ENCODE measurements around the gene FBXO5. TPM values are rescaled to one million over a fixed set of nuclear protein-coding genes. Genes with fewer than 3 reads are reported as not detected.

Gene FBXO5
- total RNA-seq = 10 to 100 TPM in 1 of 2 experiments, 1 to 10 TPM in 1; 9.9 to 10.4 TPM
- 1 to 10 TPM; 4.8 to 8.8 TPM for polyA plus RNA-seq

GRCh38 chr6:152982904-152983636 lies at the start of gene FBXO5:
TSS of gene FBXO5 (minus strand) at chr6:152983041. CDS start at chr6:152982959, 82 bp downstream.
- Mint-ChIP-seq H3K4me1 (peaks cover 34 to 65% (median 45%) of the 10 kb centered on the region in 4 donors), H3K9me3 (peaks cover 0 to 3% (median 0%) of the 10 kb centered on the region in 8 donors), H3K36me3 (peaks cover 0 to 18% of the 10 kb centered on the region in 2 donors), H3K4me3 (peak within 1 kb of the TSS; percentile 96 to 99 (median 98)), H3K27ac (peak within 1 kb of the TSS; percentile 97 to 99 (median 99)), H3K27me3 (no peaks in the 10 kb centered on the region)
- Histone ChIP-seq H3K27me3 (ENCODE audit: insufficient read depth, low read length) (no peaks in the 10 kb centered on the region), H3K27ac (ENCODE audit: low read depth, low read length) (peak within 1 kb of the TSS; percentile 87), H3K4me1 (ENCODE audit: insufficient read depth, low read length) (peaks cover 43% of the 10 kb centered on the region), H3K36me3 (ENCODE audit: insufficient read depth, low read length) (no peaks in the 10 kb centered on the region), H3K9me3 (ENCODE audit: control insufficient read depth in 1 of 2, low read length in 2 of 2) (no peaks in the 10 kb centered on the region), H3K4me3 (ENCODE audit: low read length in 2 of 2) (peak within 1 kb of the TSS; percentile 64 to 82)
- POLR2A ChIA-PET (ENCODE audit: partially characterized antibody) = interaction anchor here (0.8 to 2.2 kb wide), 6 partner anchors 8 to 1531 kb away, joined by 3 to 17 read pairs (median 4); partner anchors contain the start of genes MTRF1L and RMND1
- DNase-seq = peak; percentile 96 to 98 (median 97)
- intact Hi-C loops (cut with micrococcal nuclease) = loop anchor here (2.0 to 5.0 kb wide), 5 partner anchors 20 to 1592 kb away; partner anchors contain the start of genes MTRF1L, RMND1 and ZBTB2
- CTCF ChIA-PET (ENCODE audit: partially characterized antibody) = interaction anchor here (0.6 to 1.4 kb wide), 2 partner anchors 18 to 42 kb away, joined by 3 to 8 read pairs; no protein-coding TSS in a partner anchor

- H3K4me1 ChIP-seq (ENCODE audit: insufficient read depth, low read length) = no peaks in the 10 kb centered on the region
- DNase-seq = no peak
- no peaks in the 10 kb centered on the region for H3K9me3 ChIP-seq (ENCODE audit: control insufficient read depth in 1 of 2, low read length in 2 of 2)
- no peak overlapping the region for H3K4me3 ChIP-seq (ENCODE audit: low read length in 2 of 2)
- no peak overlapping the region for H3K27ac Mint-ChIP-seq
- H3K27ac ChIP-seq (ENCODE audit: low read depth, low read length) = no peak overlapping the region
- H3K27me3 Mint-ChIP-seq = peaks cover 10 to 20% of the 10 kb centered on the region in 2 donors
- ChIA-PET POLR2A (ENCODE audit: partially characterized antibody) (no interaction called here), CTCF (ENCODE audit: partially characterized antibody) (interaction anchor here (1.0 kb wide), 1 partner anchor 280 kb away, joined by 4 read pairs; no protein-coding TSS in a partner anchor)
- no peaks in the 10 kb centered on the region for H3K36me3 Mint-ChIP-seq
- H3K4me1 Mint-ChIP-seq = no peaks in the 10 kb centered on the region
- intact Hi-C loops (cut with micrococcal nuclease) = loop anchor here (5.0 kb wide), 1 partner anchor 480 kb away; no protein-coding TSS in a partner anchor
- no peaks in the 10 kb centered on the region for H3K36me3 ChIP-seq (ENCODE audit: insufficient read depth, low read length)
- no peaks in the 10 kb centered on the region for H3K27me3 ChIP-seq (ENCODE audit: insufficient read depth, low read length)
- H3K9me3 Mint-ChIP-seq = peaks cover 0 to 1% (median 0%) of the 10 kb centered on the region in 8 donors
- no peak overlapping the region for H3K4me3 Mint-ChIP-seq
Observed at GRCh38 chr6:153032255-153032882, 49.5 kb upstream of the FBXO5 start.

GRCh38 chr6:153031335-153031955 lies 48.6 kb upstream of the FBXO5 start:
- Histone ChIP-seq H3K4me3 (ENCODE audit: low read length in 2 of 2) (no peak overlapping the region), H3K27ac (ENCODE audit: low read depth, low read length) (no peak overlapping the region), H3K36me3 (ENCODE audit: insufficient read depth, low read length) (no peaks in the 10 kb centered on the region), H3K4me1 (ENCODE audit: insufficient read depth, low read length) (no peaks in the 10 kb centered on the region), H3K9me3 (ENCODE audit: control insufficient read depth in 1 of 2, low read length in 2 of 2) (no peaks in the 10 kb centered on the region), H3K27me3 (ENCODE audit: insufficient read depth, low read length) (no peaks in the 10 kb centered on the region)
- Mint-ChIP-seq H3K27me3 (peaks cover 10 to 24% of the 10 kb centered on the region in 2 donors), H3K27ac (peak overlapping the region in 1 of 7 donors; percentile 48), H3K4me3 (no peak overlapping the region), H3K36me3 (no peaks in the 10 kb centered on the region), H3K9me3 (peaks cover 0 to 3% (median 0%) of the 10 kb centered on the region in 8 donors), H3K4me1 (no peaks in the 10 kb centered on the region)
- POLR2A ChIA-PET (ENCODE audit: partially characterized antibody) = no interaction called here
- intact Hi-C loops (cut with micrococcal nuclease) = loop anchor here (5.0 kb wide), 1 partner anchor 481 kb away; no protein-coding TSS in a partner anchor
- DNase-seq = no peak
- CTCF ChIA-PET (ENCODE audit: partially characterized antibody) = interaction anchor here (1.0 to 1.3 kb wide), 2 partner anchors 167 to 280 kb away, joined by 4 read pairs; no protein-coding TSS in a partner anchor

DNA sequence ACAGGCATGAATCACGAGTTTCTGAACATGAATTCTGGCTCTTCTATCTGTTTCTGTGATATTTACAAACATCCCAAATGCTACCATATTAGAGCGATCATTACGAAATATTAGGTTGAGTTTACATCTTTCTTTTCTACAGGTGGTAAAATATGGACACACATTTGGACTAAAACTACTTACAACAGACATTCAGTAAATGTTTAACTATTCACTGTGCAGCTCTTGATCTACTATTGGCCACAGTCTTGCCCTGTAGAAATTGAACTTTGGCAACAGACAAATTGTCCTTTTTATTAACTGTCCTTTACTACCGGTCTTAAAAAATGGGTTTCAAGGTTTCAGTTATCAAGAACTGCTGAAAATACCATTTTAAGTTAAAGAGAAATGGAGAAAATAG lies 46.1 kb upstream of the FBXO5 start:
- Histone ChIP-seq H3K4me1 (ENCODE audit: insufficient read depth, low read length) (no peaks in the 10 kb centered on the region), H3K27me3 (ENCODE audit: insufficient read depth, low read length) (no peaks in the 10 kb centered on the region), H3K4me3 (ENCODE audit: low read length in 2 of 2) (no peak overlapping the region), H3K36me3 (ENCODE audit: insufficient read depth, low read length) (no peaks in the 10 kb centered on the region), H3K9me3 (ENCODE audit: control insufficient read depth in 1 of 2, low read length in 2 of 2) (no peaks in the 10 kb centered on the region), H3K27ac (ENCODE audit: low read depth, low read length) (no peak overlapping the region)
- Mint-ChIP-seq H3K27ac (no peak overlapping the region), H3K4me1 (peaks cover 0 to 5% (median 1%) of the 10 kb centered on the region in 4 donors), H3K27me3 (peaks cover 14 to 28% of the 10 kb centered on the region in 2 donors), H3K36me3 (no peaks in the 10 kb centered on the region), H3K9me3 (peaks cover 0 to 2% (median 0%) of the 10 kb centered on the region in 8 donors), H3K4me3 (no peak overlapping the region)
- no peak for DNase-seq
- CTCF ChIA-PET (ENCODE audit: partially characterized antibody) = no interaction called here
- POLR2A ChIA-PET (ENCODE audit: partially characterized antibody) = no interaction called here
- intact Hi-C loops (cut with micrococcal nuclease) = no loop called here

GRCh38 chr6:153028286-153028685 lies 45.4 kb upstream of the FBXO5 start:
- intact Hi-C loops (cut with micrococcal nuclease) = no loop called here
- Histone ChIP-seq H3K4me1 (ENCODE audit: insufficient read depth, low read length) (no peaks in the 10 kb centered on the region), H3K9me3 (ENCODE audit: control insufficient read depth in 1 of 2, low read length in 2 of 2) (no peaks in the 10 kb centered on the region), H3K36me3 (ENCODE audit: insufficient read depth, low read length) (no peaks in the 10 kb centered on the region), H3K4me3 (ENCODE audit: low read length in 2 of 2) (no peak overlapping the region), H3K27me3 (ENCODE audit: insufficient read depth, low read length) (no peaks in the 10 kb centered on the region), H3K27ac (ENCODE audit: low read depth, low read length) (no peak overlapping the region)
- ChIA-PET CTCF (ENCODE audit: partially characterized antibody) (no interaction called here), POLR2A (ENCODE audit: partially characterized antibody) (no interaction called here)
- Mint-ChIP-seq H3K4me3 (no peak overlapping the region), H3K27me3 (peaks cover 16 to 28% of the 10 kb centered on the region in 2 donors), H3K36me3 (no peaks in the 10 kb centered on the region), H3K27ac (no peak overlapping the region), H3K9me3 (peaks cover 0 to 2% (median 0%) of the 10 kb centered on the region in 8 donors), H3K4me1 (peaks cover 0 to 5% (median 1%) of the 10 kb centered on the region in 4 donors)
- DNase-seq = no peak

DNA sequence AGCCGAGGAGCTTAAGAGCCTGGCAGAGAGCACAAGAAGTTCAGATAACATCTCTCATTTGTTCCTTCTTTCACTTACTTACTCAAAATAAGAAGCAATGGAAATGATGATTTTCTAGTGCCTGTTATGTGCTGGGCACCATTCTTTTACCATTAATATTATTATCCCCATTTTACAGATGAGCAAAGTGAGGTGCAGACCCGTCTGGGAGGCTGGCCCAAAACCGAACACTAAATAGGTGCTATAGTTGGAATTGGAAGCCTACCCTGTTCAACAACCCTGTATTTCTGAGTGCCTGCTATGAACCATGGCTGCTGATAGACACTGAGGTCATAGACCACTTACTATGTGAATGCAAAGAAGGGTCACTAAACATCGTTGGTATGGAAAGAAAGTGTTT lies 44.6 kb upstream of the FBXO5 start:
- Histone ChIP-seq H3K27me3 (ENCODE audit: insufficient read depth, low read length) (no peaks in the 10 kb centered on the region), H3K27ac (ENCODE audit: low read depth, low read length) (no peak overlapping the region), H3K36me3 (ENCODE audit: insufficient read depth, low read length) (no peaks in the 10 kb centered on the region), H3K4me1 (ENCODE audit: insufficient read depth, low read length) (no peaks in the 10 kb centered on the region), H3K4me3 (ENCODE audit: low read length in 2 of 2) (no peak overlapping the region), H3K9me3 (ENCODE audit: control insufficient read depth in 1 of 2, low read length in 2 of 2) (no peaks in the 10 kb centered on the region)
- no peak for DNase-seq
- Mint-ChIP-seq H3K4me3 (no peak overlapping the region), H3K4me1 (peaks cover 0 to 5% (median 1%) of the 10 kb centered on the region in 4 donors), H3K36me3 (no peaks in the 10 kb centered on the region), H3K27me3 (peaks cover 16 to 28% of the 10 kb centered on the region in 2 donors), H3K9me3 (peaks cover 0 to 3% (median 0%) of the 10 kb centered on the region in 8 donors), H3K27ac (no peak overlapping the region)
- ChIA-PET POLR2A (ENCODE audit: partially characterized antibody) (no interaction called here), CTCF (ENCODE audit: partially characterized antibody) (interaction anchor here (5.1 kb wide), 1 partner anchor 163 kb away, joined by 43 read pairs; no protein-coding TSS in a partner anchor)
- intact Hi-C loops (cut with micrococcal nuclease) = no loop called here

All from CD4-positive, alpha-beta memory T cell (primary cell).